NCI-H1694 (cell line): ENCODE measurements around the gene TROAP.
"Not testable (repeated sequence)": the region's sequence is repeated elsewhere in the genome, so short reads cannot be mapped to it uniquely, and the experiment has no call there.

Source experiments
- DNase-seq: peaks from one replicate; lab custom pipeline; 2025; lab: John Stamatoyannopoulos, UW

Gene TROAP

DNA sequence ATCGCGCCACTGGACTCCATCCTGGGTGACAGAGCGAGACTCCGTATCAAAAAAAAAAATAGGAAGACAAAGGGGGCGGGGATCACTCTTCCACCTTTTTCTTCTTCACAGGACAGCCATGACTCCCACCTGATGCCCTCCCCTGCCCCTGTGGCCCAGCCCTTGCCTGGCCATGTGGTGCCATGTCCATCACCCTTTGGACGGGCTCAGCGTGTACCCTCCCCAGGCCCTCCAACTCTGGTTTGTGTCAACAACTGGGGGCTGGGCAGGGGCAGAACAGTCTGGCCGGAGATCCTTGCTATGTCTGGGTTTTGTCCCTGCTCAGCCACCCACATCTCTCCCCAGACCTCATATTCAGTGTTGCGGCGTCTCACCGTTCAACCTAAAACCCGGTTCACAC is 5.8 kb downstream of the TROAP start:
- no peak for DNase-seq

- DNase-seq, result no peak
Measured at GRCh38 chr12:49330032-49330619, 7.1 kb downstream of the TROAP start.

GRCh38 chr12:49330631-49331379 is 7.8 kb downstream of the TROAP start:
- no peak for DNase-seq

GRCh38 chr12:49331380-49332222 is 8.5 kb downstream of the TROAP start:
- DNase-seq, result peak; percentile 22

DNA sequence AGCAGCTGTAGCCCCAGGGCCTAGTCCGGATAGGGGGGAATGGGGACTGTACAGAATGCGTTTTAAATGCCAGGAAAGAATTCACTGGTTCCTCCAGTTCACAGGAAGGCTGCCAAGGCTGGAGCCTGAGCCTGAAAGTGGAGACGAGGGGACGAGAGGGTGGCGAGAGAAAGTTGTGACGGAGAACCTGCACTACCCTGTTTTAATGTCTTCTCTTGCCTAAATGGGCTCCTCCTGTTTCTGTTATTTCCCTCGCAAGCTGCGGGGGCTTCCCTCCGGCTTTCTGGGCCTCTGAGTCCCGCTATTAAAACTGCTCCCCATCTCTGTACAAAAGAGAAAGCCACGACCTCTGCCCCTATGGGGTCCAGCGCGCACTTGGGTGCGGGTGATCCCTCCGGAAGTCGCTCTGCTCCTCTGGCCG is 9.4 kb downstream of the TROAP start:
- DNase-seq, result no peak

- no peak for DNase-seq
Measured at GRCh38 chr12:49332891-49333371, 9.9 kb downstream of the TROAP start.

- DNase-seq, result not testable (repeated sequence)
Measured at GRCh38 chr12:49333778-49334177, 10.7 kb downstream of the TROAP start.

DNA sequence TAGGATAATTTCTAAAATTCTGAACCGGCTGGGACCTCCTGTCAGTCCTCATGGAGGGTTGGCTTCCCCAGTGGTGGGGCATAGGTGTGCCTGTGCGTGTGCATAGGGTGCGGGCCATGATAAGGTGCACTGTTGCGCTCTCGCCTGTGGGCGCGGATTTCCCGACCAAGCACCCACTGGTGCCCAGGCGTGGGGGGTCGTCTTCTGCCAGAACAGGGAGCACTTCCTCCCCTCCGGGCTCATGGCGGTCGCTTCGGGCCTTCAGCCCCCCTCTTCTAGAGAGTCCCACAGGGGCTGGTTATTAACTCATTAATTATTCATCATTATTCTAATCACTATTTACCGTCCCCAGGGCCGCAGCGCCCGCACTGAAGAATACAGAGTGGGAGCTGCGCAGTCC is 11.2 kb downstream of the TROAP start:
- no peak for DNase-seq

DNA sequence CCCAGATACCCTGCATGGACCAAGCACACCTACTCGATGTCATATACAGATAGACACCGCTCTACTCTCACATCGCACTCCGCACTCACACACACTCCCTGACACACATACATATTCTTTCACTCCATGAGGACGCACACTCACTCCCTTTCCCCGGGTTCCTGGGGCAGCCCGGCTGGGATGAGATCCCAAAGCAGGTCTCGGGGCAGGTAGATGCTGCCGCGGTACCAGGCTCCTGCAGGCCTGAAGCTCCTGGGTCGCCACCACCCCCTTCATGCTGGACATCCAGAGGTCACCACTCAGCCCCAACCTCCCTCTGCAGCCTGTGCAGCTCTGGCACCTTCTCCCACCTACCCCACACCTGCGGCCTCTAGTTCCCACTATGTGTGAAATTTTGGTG is 11.6 kb downstream of the TROAP start:
- DNase-seq, result no peak

DNA sequence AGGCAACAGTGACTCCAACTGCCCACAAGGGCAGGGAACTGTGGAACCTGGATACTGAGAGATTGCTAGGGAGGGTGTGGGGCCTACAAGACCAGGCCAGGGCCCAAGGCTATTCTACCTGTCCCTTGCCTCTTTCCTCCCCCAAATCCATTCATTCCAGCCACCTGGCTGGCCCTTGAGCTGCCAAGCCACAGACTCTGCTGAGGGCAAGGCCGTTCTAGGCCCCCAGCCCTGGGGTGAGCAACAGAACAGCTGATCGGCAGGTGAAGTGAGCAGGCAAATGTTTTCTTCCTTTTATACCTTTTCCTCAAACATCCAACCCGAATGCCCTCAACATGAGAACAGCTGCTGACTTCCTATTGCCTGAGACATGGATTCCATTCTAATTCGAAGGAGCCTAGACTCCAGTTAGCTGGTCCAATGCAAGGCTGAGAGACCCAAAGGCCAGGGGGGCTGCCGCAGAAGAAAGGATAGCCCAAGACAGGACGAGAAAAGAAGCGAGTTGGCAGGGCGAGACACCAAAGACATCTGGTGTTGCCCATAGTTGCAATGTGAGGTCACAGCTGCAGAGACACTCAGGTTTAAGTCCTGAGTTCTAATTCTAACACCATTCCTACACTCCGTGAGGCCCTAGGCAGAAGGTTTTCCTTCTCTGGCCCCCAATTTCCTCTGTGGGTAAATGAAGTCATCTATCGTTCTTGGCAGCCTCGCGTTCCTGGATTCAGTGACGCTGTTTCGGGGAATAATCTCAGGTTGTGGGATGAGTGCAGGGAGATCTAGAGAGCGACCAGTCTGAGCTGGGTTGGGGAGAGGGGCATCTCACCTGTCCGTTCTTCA is 12.3 kb downstream of the TROAP start:
- DNase-seq, result no peak

DNA sequence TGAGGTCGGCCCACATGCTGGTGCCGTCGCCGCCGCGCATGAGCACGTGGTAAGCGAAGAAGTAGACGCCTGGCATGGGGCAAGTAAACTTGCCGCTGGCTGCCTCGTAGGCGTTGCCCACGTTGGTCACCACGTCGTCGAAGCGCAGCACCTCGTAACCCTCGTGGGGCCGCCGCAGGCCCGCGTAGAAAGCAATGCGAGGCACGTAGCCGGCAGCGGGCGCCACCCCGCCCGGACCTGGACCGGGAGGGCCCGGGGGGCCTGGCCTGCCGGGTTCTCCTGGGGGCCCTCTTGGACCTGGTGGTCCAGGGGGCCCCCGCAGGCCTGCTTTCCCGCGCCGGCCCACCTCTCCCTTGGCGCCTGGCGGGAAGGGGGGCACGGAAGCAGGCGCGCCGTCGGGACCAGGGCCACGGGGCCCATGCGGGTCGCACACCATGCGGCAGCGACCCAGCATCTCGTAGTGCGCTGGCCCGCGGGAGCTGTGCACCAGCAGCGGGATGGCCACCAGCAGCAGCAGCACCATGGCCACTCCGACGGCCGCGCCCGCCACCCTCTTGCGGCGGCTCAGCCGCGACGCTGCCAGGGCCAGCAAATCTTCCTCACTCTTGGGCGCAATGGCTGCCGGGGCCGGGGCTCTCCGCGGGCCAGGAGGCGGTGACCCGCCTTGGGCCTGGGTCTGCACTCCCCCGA is 13.0 kb downstream of the TROAP start:
- no peak for DNase-seq

DNA sequence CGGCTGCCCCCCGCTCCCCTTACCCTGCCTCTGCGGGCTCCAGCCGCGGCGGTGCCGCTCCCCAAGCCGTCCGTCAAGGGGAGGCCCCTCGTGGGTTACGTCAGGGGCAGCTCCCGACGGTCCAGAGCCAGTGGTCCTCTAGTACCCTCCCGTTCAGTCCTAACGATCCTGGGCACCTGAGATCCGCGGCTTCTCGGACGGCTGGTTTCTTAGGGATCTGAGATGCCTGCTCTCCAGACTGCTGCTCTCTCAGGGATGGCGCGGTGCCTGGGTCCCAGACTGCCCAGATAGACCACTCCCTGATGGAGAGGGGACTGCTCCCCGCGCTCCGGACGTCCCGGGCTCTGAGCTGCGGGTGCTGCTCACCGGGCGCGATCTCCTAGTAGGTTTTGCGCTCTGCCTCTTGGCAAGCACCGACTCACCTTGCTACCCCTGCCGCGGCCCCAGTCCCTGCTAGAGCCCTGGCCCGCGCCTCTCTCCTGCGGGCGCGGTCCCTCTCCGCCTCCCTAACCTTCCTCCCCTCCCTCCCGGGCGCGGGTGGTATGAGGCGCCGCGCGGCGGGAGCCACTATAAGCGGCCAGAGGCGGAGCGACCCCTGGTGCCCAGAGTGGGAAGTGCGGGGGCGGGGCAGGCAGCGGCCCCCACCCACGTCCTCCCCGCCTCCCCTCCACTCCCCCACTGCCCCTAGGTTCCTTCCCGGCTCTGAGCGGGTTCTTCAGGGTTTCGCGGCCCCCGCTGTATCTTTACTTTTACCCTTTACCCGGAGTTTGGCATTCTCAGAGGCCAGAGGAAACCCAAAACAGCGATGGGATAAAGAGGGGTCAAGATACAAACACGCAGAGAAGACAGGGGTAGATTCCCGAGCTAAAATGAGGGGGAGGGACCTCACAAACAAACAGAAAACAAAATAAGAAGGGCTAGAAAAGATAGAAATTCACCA is 13.9 kb downstream of the TROAP start, which contains the start of gene C1QL4:
Gene C1QL4 (minus strand): TSS at position 544 of the 940 bp plus-strand sequence. CDS start 711 bp downstream, outside the sequence.
- DNase-seq, result peak; percentile 58

- DNase-seq, result no peak
Measured at GRCh38 chr12:49338830-49339463, 15.9 kb downstream of the TROAP start.

DNA sequence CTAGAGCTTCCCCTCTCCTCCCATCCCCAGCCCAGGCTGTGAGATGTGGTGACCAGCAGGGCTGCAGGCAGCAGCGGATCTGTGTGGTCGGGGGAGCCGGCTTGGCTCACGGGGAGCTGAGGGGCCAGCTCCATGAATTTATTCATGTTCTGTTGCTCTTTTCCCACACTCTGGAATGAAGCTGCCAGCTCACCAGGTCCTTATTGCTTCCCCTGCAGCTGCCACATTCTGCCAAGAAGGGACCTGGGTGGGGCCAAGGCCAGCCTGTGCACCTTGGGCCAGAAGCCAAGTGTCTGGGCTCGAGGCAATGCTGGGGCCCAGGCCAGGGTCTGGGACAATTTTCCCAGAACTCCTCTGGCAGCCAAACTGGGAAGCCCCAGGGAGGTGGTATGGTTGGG is 16.4 kb downstream of the TROAP start:
- DNase-seq, result no peak

DNA sequence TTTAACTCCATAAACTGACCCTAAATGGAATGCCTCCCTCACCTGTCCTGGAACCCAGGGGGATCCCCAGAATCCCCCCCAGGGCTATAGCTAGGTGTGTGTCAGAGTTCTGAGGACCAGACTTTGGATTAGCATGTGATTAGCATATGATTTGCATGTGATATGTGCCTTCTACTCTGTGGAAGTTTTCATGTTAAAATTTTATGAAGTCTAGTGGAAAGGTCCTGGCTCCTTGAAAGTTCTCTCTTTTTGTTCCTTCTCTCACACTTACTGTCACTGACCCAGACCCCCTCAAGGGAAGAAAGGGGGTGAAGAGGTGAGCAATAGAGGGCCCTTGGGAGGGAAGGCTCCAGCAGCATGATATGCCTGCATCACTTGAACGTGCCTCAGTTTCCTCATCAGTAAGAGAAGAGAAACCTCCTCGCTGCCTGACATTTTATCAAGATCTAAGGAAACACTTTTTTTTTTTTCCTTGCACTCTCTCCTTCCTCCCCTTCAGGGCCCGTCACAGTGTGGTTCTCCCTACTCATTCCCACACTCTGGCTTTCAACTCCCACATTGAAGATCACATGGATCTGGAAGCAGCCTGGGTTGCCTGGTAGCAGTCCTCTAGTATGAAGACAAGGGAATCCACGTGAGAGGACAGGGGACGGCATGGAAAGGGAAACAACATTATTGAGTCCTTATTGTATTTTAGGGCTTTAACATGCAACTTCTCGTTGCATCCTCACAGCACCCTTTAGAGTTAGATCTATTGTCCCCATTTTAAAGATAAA is 17.2 kb downstream of the TROAP start:
- no peak for DNase-seq

- DNase-seq, result no peak
Measured at GRCh38 chr12:49340971-49341776, 18.1 kb downstream of the TROAP start.

GRCh38 chr12:49341777-49342065 is 18.7 kb downstream of the TROAP start:
- DNase-seq, result no peak
